SK-N-SH treated with all-trans-retinoic acid at 6 μM for 48 hours (cell line): ENCODE measurements around the gene PTGS2.
A peak's percentile ranks its signal among the peaks of the same experiment; 100 is the strongest.

ENCODE experiments used
- ATAC-seq: fragments of 200-7000 bp; cut with Tn5 transposase; 3 replicates; pipeline ENCODE4 v1.9.1; 2020; ENCODE audit warnings: mild to moderate bottlenecking, moderate library complexity
- ARNTL ChIP-seq: fragments of 450-650 bp; formaldehyde crosslinking; IDR thresholded peaks from 2 replicates; pipeline ENCODE4 v1.5.0; 2020; ENCODE audit warnings: low read depth, mild to moderate bottlenecking, moderate library complexity, borderline replicate concordance
- BACH2 ChIP-seq: fragments of 250-450 bp; sonication (Bioruptor Pico); IDR thresholded peaks from 2 replicates; pipeline ENCODE4 v1.9.0; 2021; ENCODE audit warnings: mild to moderate bottlenecking, borderline replicate concordance
- CREB5 ChIP-seq: fragments of 250-450 bp; sonication (Bioruptor Pico); IDR thresholded peaks from 2 replicates; pipeline ENCODE4 v1.5.1; 2020; ENCODE audit warnings: low read depth, mild to moderate bottlenecking, moderate library complexity
- CSDC2 ChIP-seq: fragments of 250-450 bp; sonication (Bioruptor Pico); IDR thresholded peaks from 2 replicates; pipeline ENCODE4 v1.5.0; 2020; ENCODE audit warnings: mild to moderate bottlenecking, moderate library complexity
- CSRNP3 ChIP-seq: fragments of 250-450 bp; sonication (Bioruptor Pico); IDR thresholded peaks from 2 replicates; pipeline ENCODE4 v1.5.1; 2021; ENCODE audit warnings: mild to moderate bottlenecking, moderate library complexity
- ESRRG ChIP-seq: fragments of 250-450 bp; sonication (Bioruptor Pico); IDR thresholded peaks from 2 replicates; pipeline ENCODE4 v1.6.1; 2021; ENCODE audit warnings: mild to moderate bottlenecking
- GLIS3 ChIP-seq: fragments of 250-450 bp; sonication (Bioruptor Pico); IDR thresholded peaks from 2 replicates; pipeline ENCODE4 v1.5.0; 2020; ENCODE audit warnings: mild to moderate bottlenecking, moderate library complexity
- ISL1 ChIP-seq: fragments of 250-450 bp; sonication (Bioruptor Pico); IDR thresholded peaks from 2 replicates; pipeline ENCODE4 v2.1.2; 2022; ENCODE audit warnings: mild to moderate bottlenecking, moderate library complexity
- OSR1 ChIP-seq: fragments of 250-450 bp; sonication (Bioruptor Pico); IDR thresholded peaks from 2 replicates; pipeline ENCODE4 v1.8.0; 2022; ENCODE audit warnings: moderate library complexity, mild to moderate bottlenecking, inconsistent platforms
- PATZ1 ChIP-seq: fragments of 250-450 bp; sonication (Bioruptor Pico); IDR thresholded peaks from 2 replicates; pipeline ENCODE4 v1.8.0; 2020; ENCODE audit warnings: mild to moderate bottlenecking, moderate library complexity, borderline replicate concordance
- POU6F1 ChIP-seq: fragments of 250-450 bp; sonication (Bioruptor Pico); IDR thresholded peaks from 2 replicates; pipeline ENCODE4 v1.8.0; 2021; ENCODE audit warnings: low read depth, mild to moderate bottlenecking, moderate library complexity, borderline replicate concordance
- PPARA ChIP-seq: fragments of 250-450 bp; sonication (Bioruptor Pico); IDR thresholded peaks from 2 replicates; pipeline ENCODE4 v1.5.0; 2020; ENCODE audit warnings: mild to moderate bottlenecking, borderline replicate concordance
- RARB ChIP-seq: fragments of 250-450 bp; sonication (Bioruptor Pico); IDR thresholded peaks from 2 replicates; pipeline ENCODE4 v1.8.0; 2021; ENCODE audit warnings: mild to moderate bottlenecking, moderate library complexity
- SNAI2 ChIP-seq: fragments of 250-450 bp; sonication (Bioruptor Pico); IDR thresholded peaks from 2 replicates; pipeline ENCODE4 v1.5.0; 2020; ENCODE audit warnings: mild to moderate bottlenecking, moderate library complexity
- TOX ChIP-seq: fragments of 250-450 bp; sonication (Bioruptor Pico); IDR thresholded peaks from 2 replicates; pipeline ENCODE4 v1.8.0; 2021; ENCODE audit warnings: mild to moderate bottlenecking, moderate library complexity, borderline replicate concordance
- TSHZ2 ChIP-seq: fragments of 250-450 bp; sonication (Bioruptor Pico); IDR thresholded peaks from 2 replicates; pipeline ENCODE4 v1.5.0; 2020; ENCODE audit warnings: mild to moderate bottlenecking, moderate library complexity
- ZC3H10 ChIP-seq: fragments of 250-450 bp; sonication (Bioruptor Pico); IDR thresholded peaks from 2 replicates; pipeline ENCODE4 v1.5.1; 2021; ENCODE audit warnings: mild to moderate bottlenecking, moderate library complexity
- ZFP3 ChIP-seq: fragments of 250-450 bp; sonication (Bioruptor Pico); IDR thresholded peaks from 2 replicates; pipeline ENCODE4 v1.5.0; 2020; ENCODE audit warnings: mild to moderate bottlenecking, moderate library complexity
- ZFP30 ChIP-seq: fragments of 450-650 bp; formaldehyde crosslinking; IDR thresholded peaks from 2 replicates; pipeline ENCODE4 v1.5.0; 2022; ENCODE audit warnings: mild to moderate bottlenecking, moderate library complexity
- ZNF565 ChIP-seq: fragments of 450-650 bp; formaldehyde crosslinking; conservative IDR thresholded peaks from 2 replicates; pipeline ENCODE4 v1.5.0; 2020; ENCODE audit warnings: low read depth, mild to moderate bottlenecking, moderate library complexity
- ZNF70 ChIP-seq: fragments of 450-650 bp; formaldehyde crosslinking; IDR thresholded peaks from 2 replicates; pipeline ENCODE4 v1.5.0; 2020; ENCODE audit warnings: mild to moderate bottlenecking, moderate library complexity
- ZNF8 ChIP-seq: fragments of 450-650 bp; formaldehyde crosslinking; IDR thresholded peaks from 2 replicates; pipeline ENCODE4 v1.5.0; 2020; ENCODE audit warnings: mild to moderate bottlenecking, moderate library complexity

Gene PTGS2

GRCh38 chr1:186680245-186681061, at the start of gene PTGS2:
Gene PTGS2, minus strand, starts transcription at chr1:186680423. Its CDS starts 133 bp downstream, at chr1:186680290.
- TF ChIP-seq GLIS3 (no peak), ZC3H10 (CRISPR knock-in tag) (no peak), TOX (CRISPR knock-in tag) (no peak), POU6F1 (CRISPR knock-in tag) (no peak), ZFP30 (no peak), ZNF8 (CRISPR knock-in tag) (no peak), ESRRG (CRISPR knock-in tag) (no peak), OSR1 (CRISPR knock-in tag) (no peak), CREB5 (no peak), ZFP3 (CRISPR knock-in tag) (no peak)
- ATAC-seq, result peak; percentile 99

- peak; percentile 60; the same call in 1 of the 3 replicates for ATAC-seq
- TF ChIP-seq ARNTL (CRISPR knock-in tag), result no peak
- no peak for TF ChIP-seq GLIS3
- no peak for TF ChIP-seq ZNF8 (CRISPR knock-in tag)
- no peak for TF ChIP-seq PPARA
- no peak for TF ChIP-seq CSDC2
- no peak for TF ChIP-seq CSRNP3 (CRISPR knock-in tag)
- no peak for TF ChIP-seq ZFP30
- no peak for TF ChIP-seq SNAI2 (CRISPR knock-in tag)
- TF ChIP-seq TOX (CRISPR knock-in tag), result no peak
- TF ChIP-seq OSR1 (CRISPR knock-in tag), result no peak
- no peak for TF ChIP-seq ZNF565 (CRISPR knock-in tag)
These were observed 42.6 kb upstream of the PTGS2 start for GRCh38 chr1:186722711-186723309.

GRCh38 chr1:186717286-186717685, 37.1 kb upstream of the PTGS2 start:
- no peak for ATAC-seq
- TF ChIP-seq CREB5, result no peak
- TF ChIP-seq PPARA, result no peak
- no peak for TF ChIP-seq CSRNP3 (CRISPR knock-in tag)
- no peak for TF ChIP-seq CSDC2
- TF ChIP-seq BACH2 (CRISPR knock-in tag), result no peak
- TF ChIP-seq ISL1 (CRISPR knock-in tag), result no peak
- no peak for TF ChIP-seq ZNF565 (CRISPR knock-in tag)
- TF ChIP-seq ZNF70, result no peak
- TF ChIP-seq POU6F1 (CRISPR knock-in tag), result no peak
- no peak for TF ChIP-seq PATZ1 (CRISPR knock-in tag)
- no peak for TF ChIP-seq ARNTL (CRISPR knock-in tag)
- TF ChIP-seq OSR1 (CRISPR knock-in tag), result no peak
- TF ChIP-seq RARB, result no peak
- TF ChIP-seq TSHZ2 (CRISPR knock-in tag), result no peak
- TF ChIP-seq ZFP30, result no peak
- TF ChIP-seq TOX (CRISPR knock-in tag), result no peak
